22Rv1 (cell line): Measurements from ENCODE around the gene ATP11A.

Source experiments
- CTCF ChIP-seq: fragments of 450-650 bp; IDR thresholded peaks from 2 replicates; pipeline ENCODE4 v1.5.1; 2017; ENCODE audit warnings: mild to moderate bottlenecking
- ZFX ChIP-seq: fragments of 450-650 bp; IDR thresholded peaks from 2 replicates; pipeline ENCODE4 v1.6.1; 2017; ENCODE audit warnings: antibody characterized with exemption, borderline replicate concordance

GRCh38 chr13:112699322-112699918 is 9.6 kb downstream of the ATP11A start:
- no peak for TF ChIP-seq CTCF
- TF ChIP-seq ZFX = no peak
